Fibroblast of skin of right biceps (primary cell): ENCODE results near the gene AOC3.
A peak's percentile ranks its signal among the peaks of the same experiment; 100 is the strongest.
"Not testable (repeated sequence)": the region's sequence is repeated elsewhere in the genome, so short reads cannot be mapped to it uniquely, and the experiment has no call there.

Experiments used
- DNase-seq: peaks from one replicate; pipeline ENCODE4 v3.0.0-alpha.2; 2013

The AOC3 gene

GRCh38 chr17:42894283-42895184 lies 43.5 kb downstream of the AOC3 start:
- DNase-seq, result no peak

- DNase-seq, result peak; percentile 74
These were observed 44.2 kb downstream of the AOC3 start for GRCh38 chr17:42895185-42895555.

- DNase-seq, result no peak
These were observed 47.3 kb downstream of the AOC3 start for GRCh38 chr17:42898147-42898811.

- DNase-seq, result not testable (repeated sequence)
These were observed 49.0 kb downstream of the AOC3 start for GRCh38 chr17:42899981-42900380.

- DNase-seq, result no peak
These were observed 49.7 kb downstream of the AOC3 start, which contains the start of gene G6PC1 for GRCh38 chr17:42900460-42901331. TSS of gene G6PC1 (plus strand) at chr17:42900799. CDS start at chr17:42900877, 78 bp downstream.

GRCh38 chr17:42901535-42902229 lies 50.7 kb downstream of the AOC3 start:
- no peak for DNase-seq

- DNase-seq, result no peak
These were observed 53.1 kb downstream of the AOC3 start for GRCh38 chr17:42904110-42904469.

- no peak for DNase-seq
These were observed 55.9 kb downstream of the AOC3 start for GRCh38 chr17:42906772-42907446.
